Tongue (tissue), 2 donors: ENCODE data around the gene MORN1. TPM values are rescaled to one million over a fixed set of nuclear protein-coding genes. Genes with fewer than 3 reads are reported as not detected.
"Not testable (repeated sequence)": the region's sequence is repeated elsewhere in the genome, so short reads cannot be mapped to it uniquely, and the experiment has no call there.

Experiments used
- DNase-seq: peaks from one replicate; pipeline ENCODE4 v3.0.0-alpha.2; 2015
- total RNA-seq: library from RNA; depleted of rRNA; stranded (reverse); fragments of >200 nt; gene quantifications from one replicate; pipeline ENCODE4 v1.2.3, GENCODE V29; 2014

Gene MORN1
- total RNA-seq, 1 donor from 2014 or later, result 13.8 TPM

DNA sequence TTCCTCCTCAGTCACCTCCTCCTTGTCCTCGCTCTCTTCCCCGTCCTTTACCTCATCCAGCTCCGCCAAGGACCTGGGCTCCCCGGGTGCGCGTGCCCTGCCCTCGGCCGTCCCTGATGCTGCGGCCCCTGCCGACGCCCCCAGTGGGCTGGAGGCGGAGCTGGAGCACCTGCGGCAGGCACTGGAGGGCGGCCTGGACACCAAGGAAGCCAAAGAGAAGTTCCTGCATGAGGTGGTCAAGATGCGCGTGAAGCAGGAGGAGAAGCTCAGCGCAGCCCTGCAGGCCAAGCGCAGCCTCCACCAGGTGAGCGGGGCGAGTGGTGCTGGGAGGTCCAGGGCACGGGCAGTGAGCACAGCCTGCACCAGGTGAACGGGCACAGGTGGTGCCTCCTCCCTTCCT, 87.1 kb downstream of the MORN1 start:
- no peak for DNase-seq

DNA sequence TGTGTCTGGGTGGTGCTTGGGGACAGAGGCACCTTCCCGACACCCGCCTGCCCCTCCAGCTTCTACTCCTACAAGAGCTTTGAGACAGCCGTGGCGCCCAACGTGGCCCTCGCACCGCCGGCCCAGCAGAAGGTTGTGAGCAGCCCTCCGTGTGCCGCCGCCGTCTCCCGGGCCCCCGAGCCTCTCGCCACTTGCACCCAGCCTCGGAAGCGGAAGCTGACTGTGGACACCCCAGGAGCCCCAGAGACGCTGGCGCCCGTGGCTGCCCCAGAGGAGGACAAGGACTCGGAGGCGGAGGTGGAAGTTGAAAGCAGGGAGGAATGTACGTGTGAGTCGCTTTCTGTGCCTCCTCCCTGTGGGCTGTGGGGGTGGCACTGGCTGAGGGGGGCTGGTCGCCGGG, 87.6 kb downstream of the MORN1 start:
- DNase-seq, result no peak

DNA sequence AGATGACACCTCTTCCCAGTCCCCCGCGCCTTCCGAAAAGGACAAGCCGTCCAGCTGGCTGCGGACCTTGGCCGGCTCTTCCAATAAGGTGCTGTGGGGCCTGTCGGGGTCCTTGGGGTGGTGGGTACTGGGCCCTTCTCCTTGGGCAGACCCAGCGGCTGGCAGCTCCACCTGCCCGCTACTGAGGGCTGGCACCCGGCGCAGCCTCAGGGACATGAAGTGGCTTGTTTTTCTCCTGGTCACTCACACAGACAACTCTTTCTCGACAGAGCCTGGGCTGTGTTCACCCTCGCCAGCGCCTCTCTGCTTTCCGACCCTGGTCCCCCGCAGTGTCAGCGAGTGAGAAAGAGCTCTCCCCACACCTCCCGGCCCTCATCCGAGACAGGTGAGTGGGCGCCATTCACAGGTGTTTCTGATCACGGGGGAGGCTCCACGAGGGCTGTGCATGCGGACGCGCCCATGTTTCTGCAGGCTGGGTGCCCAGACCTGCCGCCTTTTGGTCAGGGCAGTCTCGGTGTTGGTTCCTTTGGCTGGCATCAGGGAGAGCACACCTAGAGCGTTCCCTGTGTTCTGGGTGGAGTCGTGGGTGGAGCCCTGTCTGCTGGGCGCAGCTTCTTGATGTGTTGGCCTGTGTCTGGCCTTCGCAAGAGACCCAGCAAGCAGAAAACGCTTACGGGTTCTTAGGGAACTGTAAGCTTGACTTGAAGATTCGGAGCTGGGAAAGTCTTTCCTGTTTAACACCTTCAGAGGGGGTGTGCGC, 88.2 kb downstream of the MORN1 start:
- no peak for DNase-seq

DNA sequence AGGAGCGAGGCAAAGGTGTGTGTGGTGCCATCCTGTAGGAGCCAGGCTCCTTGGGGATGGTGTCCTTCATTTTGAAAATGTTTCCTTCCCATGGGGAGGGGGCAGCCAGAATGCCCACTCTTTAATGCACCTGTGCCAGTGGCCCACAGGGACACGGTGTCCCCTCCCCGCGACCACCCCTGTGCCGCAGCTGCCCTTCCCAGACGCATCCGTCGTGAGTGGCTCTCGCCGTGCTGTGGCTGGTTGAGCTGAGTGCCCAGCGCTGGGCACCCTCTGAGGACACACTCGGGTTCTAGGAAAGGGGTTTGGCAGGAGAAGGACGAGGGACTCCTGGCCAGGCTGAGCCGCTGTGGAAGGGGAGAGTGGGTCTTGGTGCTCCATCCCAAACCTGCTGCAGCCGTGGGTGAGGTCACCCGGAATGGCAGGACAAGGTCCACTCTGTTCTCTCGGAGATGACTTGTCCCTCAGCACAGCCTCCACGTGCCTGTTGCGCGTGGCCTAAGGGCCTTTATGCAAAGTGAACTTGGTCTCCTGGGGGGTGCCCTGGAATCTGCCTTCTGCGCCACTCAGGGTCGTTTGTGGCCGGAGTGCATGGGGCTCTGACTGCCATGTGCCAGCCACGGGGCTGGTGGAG, 88.9 kb downstream of the MORN1 start:
- DNase-seq, result no peak

DNA sequence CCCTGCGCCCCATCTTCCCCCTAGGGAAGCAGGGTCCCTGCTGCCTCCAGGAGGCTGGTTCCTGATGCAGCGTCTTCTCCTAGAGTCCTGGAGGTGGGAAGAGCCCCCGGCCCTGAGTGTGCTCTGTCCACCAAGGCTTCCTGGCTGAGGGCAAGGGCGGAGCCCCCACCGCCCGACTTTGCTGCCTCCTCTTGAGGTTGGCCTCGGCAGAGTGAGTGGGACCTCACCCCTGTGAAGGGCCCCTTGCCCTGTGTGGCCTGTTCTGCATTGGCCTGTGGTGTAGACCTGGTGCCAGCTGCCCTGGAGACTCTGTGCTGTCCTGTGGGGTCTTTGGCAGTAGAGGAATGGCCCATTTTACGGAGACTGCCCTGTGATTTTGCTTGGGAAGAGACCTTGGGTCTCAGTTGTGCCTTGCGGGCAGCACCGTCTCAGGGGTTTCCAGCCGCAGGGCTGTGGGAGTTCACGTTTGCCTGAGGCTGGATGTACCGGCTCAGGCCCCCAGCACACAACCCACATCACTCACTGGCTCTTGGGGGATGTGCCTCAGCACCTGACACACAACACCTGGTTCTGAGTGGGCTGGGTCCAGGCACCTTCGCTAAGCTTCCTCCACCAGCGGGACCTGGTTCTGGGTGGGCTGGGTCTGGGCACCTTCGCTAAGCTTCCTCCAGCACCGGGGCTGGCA, 89.6 kb downstream of the MORN1 start:
- DNase-seq, result no peak

DNA sequence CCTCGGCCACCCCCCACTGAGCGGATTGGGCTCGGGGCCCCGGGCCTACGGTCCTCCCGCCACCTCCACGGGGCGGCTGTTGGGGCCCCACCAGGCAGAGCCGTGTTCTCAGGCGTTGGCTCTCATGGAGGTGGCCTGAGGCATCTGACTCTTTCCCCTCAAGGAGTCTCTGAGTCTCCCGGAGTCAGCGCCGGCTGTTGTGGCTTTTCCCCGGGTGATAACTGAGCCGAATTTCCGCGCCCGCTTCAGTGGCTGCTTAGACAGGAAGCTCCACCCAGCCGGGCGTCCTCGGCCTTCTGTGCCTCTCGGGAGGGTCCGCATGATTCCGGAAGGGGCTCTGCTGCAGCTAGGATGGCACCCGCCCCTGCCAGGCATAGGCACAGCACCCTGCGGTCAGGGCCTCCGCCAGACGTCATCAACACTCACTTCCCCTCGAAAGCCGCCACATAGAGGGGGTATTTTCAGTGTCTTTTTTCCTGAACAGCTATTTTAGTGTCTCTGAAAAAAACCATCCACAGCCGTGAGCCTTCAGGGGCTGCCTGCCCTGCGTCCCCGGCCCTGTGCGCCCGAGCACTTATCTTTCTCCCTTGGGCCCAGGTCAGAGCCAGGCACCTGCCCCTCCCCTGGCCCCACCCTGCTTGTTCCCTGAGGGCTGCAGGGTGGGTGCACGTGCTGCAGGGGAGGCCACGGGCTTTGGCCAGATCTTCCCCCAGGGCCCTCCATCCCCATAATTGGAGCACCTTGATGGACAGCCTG, 90.3 kb downstream of the MORN1 start:
- peak; percentile 82 for DNase-seq

DNA sequence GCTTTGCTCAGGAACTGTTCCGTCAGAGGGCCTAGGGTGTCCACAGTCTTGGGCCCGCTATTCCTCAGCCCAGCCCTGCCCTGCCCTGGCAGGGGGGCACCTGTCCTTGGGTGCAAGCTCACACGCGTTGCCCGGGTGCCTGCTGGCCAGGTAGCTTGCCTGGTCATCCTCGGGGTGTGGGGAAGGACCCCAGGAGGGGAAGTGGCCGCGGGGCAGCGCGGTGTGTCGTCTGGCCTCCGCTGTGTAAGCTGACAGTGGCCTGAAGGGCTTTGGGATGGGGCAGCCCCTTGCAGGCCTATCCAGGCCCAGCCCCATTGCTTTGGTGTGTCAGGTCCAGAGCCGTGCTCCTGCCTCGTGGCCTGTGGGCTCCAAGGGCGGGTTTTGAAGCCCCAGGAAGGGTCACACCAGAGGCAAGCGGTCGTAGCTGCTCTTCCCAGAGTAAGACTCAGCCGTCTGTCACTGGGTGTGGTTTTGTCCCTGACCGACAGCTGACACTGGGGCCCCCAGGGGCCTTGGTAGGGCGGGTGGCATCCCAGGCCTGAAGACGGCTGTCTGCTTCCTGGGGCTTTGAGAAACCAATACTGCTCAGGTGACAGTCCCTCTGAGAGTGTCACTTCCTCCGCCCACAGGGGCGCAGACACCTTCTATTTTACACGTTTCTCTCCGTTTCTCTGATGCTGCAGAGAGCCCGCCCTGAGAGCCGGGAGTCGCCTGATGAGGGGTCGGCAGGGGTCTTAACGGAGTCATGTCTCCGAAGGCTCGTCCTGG, 91.2 kb downstream of the MORN1 start:
- DNase-seq, result peak; percentile 69

DNA sequence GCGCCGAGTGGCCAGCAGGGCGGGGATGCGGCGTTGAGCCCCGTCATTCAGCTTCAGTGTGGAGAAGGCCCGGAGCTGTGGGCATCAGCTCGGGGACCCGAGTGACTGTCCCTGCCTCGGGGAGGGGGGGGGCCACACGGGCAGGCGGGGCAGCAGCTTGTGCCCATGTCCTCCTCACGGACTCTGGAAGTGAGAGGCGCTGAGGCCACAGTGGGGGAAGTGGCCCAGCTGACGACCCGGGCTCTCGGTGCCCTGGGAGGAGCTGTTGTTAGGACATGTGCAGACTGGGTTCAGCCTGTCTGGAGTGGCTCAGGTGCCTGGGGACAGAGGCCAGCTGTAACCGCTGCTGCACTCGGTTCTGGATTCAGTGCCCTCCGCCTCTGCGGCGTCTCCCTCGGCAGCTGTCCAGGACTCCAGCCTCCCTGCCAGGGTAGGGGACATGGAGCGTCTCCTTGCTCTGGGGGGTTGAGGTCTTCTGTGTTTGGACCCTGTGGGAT, 92.2 kb downstream of the MORN1 start:
- DNase-seq, result peak; percentile 80

DNA sequence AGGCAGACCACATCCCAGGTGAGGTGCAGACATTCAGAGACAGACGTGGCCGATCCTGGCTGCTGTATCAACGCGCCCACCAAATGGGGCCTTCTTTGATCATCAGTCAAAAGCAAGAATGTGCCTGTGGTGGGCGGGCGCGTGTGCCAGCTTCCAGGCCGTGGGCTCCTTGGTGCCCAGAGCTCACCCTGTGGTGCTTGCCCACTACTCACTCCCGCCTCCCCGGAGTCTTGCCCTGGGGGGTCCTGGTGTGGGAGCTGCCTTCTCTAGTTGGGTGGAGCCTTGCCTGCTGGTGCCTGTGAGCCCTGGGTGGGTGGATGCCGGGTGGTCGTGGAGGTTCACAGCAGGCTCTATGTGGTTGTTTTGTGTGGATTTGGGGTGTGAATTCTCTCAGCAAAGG, 92.7 kb downstream of the MORN1 start:
- no peak for DNase-seq

DNA sequence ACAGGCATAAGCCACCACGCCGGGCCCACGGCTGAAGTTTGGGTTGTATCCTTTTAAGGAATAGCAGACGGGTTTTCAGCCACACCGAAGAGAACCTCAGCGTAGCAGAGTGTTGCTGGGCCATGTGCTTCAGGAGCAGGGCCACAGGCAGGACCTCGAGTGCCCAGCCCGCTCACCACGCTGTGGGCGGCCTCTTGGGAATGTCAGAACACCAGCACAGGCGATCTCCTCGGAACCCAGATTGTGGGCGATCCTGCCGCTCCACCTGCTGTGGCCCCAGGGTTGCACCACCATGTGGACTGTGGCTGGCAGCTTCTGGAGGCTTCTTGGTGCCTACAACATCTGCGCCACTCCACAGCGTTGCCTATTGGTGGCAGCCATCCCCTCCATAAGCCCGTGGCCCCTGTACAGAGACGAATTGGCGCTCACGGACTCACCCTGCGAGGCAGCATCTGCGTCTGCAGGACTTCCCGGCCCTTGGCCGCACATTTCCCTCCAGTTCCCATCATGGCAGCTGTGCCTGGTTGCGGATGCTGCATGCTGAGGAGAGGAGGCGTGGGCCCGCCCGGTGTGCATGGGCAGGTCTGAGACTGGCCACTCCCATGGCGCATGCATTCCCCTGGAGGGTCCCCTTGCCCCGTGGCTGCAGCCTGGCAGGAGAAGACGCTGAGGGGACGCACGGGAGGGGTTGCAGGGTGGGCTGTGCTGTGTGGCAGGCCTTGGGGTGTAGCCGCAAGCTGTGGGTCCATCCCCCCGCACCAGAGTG, 93.9 kb downstream of the MORN1 start:
- DNase-seq, result no peak

DNA sequence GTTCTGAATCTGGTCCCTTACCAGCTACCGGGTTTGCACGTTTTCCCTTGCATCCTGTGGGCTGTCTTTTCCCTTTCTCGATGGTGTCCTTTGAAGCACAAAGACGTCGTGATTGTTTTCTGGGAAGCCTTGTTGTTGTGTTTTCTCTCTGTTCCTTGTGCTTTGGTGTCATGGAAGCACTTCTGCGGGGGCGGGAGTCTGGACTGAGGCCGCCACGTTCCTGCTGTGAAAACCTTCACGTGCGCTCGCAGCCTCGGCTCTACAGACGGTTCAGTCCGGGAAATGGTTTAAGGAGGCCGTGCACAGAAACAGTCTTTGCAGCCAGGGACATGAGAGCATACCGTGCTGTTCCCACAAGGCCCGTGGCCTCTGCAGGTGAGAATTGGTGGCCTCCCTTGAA, 94.7 kb downstream of the MORN1 start:
- no peak for DNase-seq

DNA sequence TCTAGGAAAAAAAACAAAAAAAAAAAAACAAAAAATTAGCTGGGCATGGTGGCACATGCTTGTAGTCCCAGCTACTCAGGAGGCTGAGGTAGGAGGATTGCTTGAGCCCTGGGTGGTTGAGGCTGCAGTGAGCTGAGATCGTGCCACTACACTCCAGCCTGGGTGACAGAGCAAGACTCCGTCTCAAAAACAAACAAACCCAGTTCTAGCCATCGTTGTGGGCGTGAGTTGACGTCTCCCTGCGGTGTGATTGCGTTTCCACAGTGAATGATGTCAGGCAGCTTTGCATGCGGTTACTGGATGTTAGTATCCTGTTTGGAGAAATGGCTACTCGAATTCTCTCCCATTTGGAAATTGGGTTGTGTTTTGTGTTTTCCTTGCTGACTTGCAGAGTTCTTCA, 95.1 kb downstream of the MORN1 start:
- not testable (repeated sequence) for DNase-seq

DNA sequence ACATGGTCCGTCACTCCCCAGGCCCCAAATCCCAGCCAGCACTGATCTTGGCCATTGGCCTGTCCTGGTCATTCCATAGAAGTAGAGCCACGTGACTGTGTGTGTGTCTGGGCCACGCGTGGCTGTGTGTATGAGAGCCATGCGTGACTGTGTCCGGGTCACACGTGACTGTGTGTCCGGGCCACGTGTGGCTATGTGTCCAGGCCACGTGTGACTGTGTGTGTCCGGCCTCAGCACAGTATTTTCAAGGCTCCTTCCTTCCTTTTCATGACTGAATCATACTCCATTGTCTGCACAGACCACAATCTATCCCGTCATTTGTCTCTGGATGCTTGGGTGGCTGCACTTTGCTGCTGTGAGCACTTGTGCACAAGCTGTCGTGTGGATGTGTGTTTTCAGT, 95.8 kb downstream of the MORN1 start:
- DNase-seq, result no peak

DNA sequence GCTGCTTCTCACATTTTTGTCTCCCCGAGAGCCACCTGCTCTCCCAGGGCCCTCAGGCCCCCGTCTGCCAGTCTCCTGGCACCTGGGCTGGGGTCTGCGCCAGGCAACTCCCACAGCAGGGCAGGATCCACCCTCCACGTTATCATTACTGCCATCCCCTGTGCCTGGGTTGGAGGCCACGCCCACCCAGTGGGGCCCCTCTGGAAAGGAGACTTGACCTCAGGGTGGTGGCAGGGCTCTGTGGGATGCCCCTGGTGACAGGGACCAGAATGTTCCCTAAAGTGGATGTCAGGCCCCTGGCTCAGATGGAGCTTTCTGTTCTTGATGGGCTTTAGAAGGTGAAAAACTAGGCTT, 96.7 kb downstream of the MORN1 start:
- no peak for DNase-seq

DNA sequence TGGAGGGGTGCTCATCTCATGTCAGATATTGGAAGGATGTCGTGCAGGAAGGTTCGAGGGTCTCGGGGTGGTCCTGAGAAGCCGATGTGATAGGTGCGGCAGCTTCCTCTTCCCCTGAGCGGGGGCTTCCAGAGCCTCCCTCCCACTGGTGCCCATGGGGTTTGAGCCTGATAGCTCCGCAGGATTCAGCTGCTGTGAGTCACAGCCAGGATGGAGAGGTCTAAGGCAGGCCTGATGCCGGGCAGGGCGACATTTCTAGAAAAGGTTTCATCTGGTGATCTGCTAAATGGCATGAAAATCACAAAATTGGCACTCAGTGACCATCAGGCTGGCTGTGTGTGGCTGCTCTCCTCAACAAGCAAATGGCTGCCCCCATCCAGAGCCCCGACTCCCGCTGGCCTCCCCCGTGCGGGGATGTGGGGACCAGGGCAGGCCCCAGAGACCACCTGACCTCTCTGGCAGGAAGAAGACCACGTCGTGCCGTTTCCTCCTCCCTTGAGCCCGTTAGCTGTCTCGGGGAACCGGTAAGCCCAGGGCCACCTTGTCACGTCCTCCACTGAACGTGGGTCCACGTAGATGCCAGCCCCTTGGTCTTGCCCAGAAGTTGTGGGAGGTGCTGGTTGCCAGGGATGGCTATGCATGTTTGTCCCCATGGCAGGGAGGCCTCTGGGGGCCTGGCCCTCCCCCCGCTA, 97.2 kb downstream of the MORN1 start:
- no peak for DNase-seq

DNA sequence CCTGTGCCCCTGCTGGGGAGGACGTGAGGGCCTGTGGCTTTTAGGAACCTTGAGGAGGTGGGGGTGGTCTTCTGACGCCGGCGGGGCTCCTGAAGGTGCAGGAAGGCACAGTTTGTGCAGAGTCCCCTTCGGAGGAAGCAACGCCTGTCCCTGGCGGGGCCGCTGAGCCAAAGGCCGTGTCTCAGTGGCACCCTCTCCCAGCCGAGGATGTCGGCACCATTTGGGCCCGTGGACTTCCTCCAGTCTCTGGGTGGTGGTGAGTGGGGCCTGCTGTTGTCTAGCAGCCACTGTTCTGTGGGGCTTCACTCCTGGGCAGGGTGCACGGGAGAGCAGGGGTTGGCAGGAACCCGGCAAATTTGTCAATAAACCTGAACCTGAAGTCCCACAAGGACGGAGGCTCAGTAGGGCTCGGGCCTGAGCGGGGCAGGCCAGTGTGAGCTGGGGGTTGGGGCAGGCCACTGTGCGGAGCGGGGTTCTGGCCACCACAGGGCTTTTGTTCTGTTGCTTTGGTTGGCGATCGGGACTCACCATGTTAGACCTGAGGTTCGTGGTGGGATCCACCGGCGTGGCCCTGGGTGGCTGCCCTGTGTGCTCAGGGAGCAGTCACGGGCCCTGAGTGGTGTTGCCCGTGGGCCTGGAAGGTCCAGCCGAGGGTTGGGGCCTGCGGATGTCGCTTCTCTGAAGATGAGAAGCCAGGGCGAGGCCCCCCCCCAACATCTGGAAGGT, 98.5 kb downstream of the MORN1 start:
- DNase-seq, result no peak

DNA sequence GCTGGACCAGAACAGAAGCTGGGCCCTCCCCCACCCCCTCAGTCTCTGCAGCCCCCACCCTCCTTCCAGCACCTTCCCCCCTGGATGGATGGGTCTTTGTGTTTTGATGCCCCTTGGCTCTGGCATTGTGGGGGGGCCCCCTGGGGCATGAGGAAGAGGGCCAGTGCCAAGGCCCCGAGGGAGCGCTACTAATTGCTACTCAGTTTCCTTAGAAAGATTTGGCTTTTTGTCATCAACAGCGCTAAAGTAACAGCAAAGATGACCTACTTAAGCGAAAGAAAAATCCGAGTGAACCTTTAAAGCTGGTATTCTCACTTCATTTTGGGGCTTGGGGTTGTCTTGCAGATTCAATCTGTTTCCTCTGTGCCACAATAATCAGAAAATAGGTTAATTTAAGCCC, 99.8 kb downstream of the MORN1 start:
- DNase-seq, result no peak

DNA sequence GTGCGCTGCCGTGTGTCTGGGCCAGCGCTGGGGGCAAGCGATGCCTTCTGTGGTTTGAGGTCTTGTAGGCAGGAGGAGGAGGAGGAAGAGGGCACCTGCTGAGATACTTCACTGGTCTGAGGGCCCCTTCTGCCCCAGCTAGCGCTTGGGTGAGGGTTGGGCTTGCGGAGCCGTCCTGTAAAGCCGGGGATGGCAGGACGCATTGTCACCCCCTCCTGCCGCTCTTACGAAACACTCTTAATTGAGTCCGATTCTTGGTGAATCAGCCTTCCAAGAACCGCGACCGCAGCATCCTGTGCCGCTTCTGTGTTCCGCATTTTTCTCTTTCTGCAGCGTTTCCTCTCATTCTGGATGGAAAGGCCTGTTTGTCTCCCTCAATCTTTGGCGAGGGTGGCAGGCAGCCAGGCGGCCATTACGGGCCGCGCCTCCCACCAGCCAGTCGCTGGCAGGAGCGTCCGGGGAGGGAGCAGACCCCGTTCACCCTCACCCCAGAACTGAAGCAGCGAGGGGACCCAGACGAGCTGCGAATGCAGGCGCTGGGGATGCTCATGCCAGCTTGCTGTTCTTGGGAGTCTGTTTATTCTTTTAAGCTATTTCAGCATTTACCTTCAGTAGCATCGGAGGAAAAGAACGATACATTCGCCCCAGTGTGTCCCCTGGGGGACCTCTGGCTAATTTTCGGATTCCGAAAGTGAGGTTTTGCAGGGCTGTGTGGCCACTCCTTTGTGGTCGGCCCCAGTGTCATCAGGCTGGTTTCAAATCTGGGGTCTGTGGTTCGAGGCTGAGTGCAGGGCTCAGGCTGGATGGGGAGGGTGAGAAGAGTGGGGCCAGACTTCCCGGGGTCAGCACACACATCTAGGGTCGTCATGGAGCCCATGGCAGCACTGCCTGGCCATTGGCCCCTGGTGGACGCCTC, 100.5 kb downstream of the MORN1 start:
- peak; percentile 82 for DNase-seq

DNA sequence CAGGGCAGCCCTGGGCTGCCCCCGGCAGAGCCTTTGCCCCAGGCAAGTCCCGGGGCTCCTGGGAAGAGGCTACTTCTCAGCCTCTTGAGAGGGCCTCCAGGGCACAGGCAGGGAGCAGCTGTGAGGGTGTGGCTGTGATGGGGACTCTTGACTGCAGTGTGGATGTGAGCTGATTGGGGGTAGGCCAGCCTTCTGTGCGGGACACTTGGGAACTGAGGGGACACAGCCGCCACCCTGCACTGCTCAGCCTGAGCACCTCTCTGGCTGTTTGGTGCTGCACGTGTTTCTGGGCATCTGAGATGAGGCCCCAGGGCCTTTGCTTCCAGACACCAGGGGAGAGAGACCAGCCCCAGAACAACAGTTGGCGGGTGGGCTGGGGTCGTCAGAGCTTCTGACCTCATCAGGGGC, 101.2 kb downstream of the MORN1 start:
- peak; percentile 52 for DNase-seq
